PC-9 (cell line): ENCODE measurements around the gene ANO2.

Experiments used
- CTCF ChIP-seq: fragments of 200-600 bp; sonication (generic); conservative IDR thresholded peaks from 2 replicates; pipeline ENCODE4 v1.6.1; 2017; ENCODE audit warnings: mixed run types, antibody characterized with exemption, mild to moderate bottlenecking, moderate library complexity
- EZH2 ChIP-seq: fragments of 200-600 bp; sonication (generic); IDR thresholded peaks from 2 replicates; pipeline ENCODE4 v1.8.0; 2017; ENCODE audit warnings: antibody characterized with exemption, low read depth

- TF ChIP-seq EZH2, result no peak
- no peak for TF ChIP-seq CTCF
Observed at GRCh38 chr12:5692850-5693249, 252.2 kb downstream of the ANO2 start.
